Midbrain (tissue), 1 donor: ENCODE measurements around the gene ASXL2.

ENCODE experiments used
- DNase-seq: peaks from one replicate; lab custom pipeline; 2025; lab: John Stamatoyannopoulos, UW

ASXL2 gene

GRCh38 chr2:25688236-25688635 lies 190.1 kb downstream of the ASXL2 start:
- no peak for DNase-seq

- no peak for DNase-seq
Observed at GRCh38 chr2:25685741-25686140, 192.5 kb downstream of the ASXL2 start.

GRCh38 chr2:25684577-25685473 lies 193.5 kb downstream of the ASXL2 start:
- DNase-seq, result no peak
